A549 (cell line): ENCODE measurements around the gene PPP1R13L. TPM values are rescaled to one million over a fixed set of nuclear protein-coding genes. Genes with fewer than 3 reads are reported as not detected.

Experiments used
- ATAC-seq, 2 experiments: fragments of 200-7000 bp in 1 of 2; fragments of >200 bp in 1 of 2; cut with Nextera tagmentation in 1 of 2; cut with Tn5 transposase in 1 of 2; 3 replicates each; pipeline versions ENCODE4 v1.8.0 to v1.9.1; 2018 to 2020; ENCODE audit warnings: mild to moderate bottlenecking in 1 of 2, moderate library complexity in 1 of 2
- CTCF ChIA-PET: fragments of 300-600 bp; sonication (Branson Sonifier 250); formaldehyde crosslinking; extraction: SDS; loops from one replicate; lab custom pipeline; 2021; ENCODE audit warnings: antibody characterized with exemption, inconsistent platforms; lab: Yijun Ruan, JAX
- POLR2A ChIA-PET: fragments of 350-600 bp; formaldehyde crosslinking; extraction: SDS; loops from one replicate; lab custom pipeline; 2021; ENCODE audit warnings: antibody characterized with exemption, inconsistent platforms; lab: Yijun Ruan, JAX
- DNase-seq, 2 experiments: peaks; one replicate each; pipeline versions ENCODE4 v3.0.0 to v3.0.0-alpha.2; 2011 to 2016; ENCODE audit warnings: low read depth in 1 of 2, low spot score in 1 of 2
- FAIRE-seq: peaks from 2 replicates; lab custom pipeline; 2011; peaks lifted over from hg19 to GRCh38; lab: Jason Lieb, UNC
- H3K27ac ChIP-seq, 2 experiments: fragments of >200 bp; sonication (Bioruptor Twin); formaldehyde crosslinking; 3 replicates each; pipeline ENCODE4 v1.5.1; 2016 to 2017
- H3K4me1 ChIP-seq: fragments of >200 bp; sonication (Bioruptor Twin); formaldehyde crosslinking; 3 replicates; pipeline ENCODE4 v1.6.1; 2016
- H3K4me2 ChIP-seq: fragments of >200 bp; sonication (Bioruptor Twin); formaldehyde crosslinking; 3 replicates; pipeline ENCODE4 v1.6.1; 2016
- H3K4me3 ChIP-seq: fragments of >200 bp; sonication (Bioruptor Twin); formaldehyde crosslinking; 3 replicates; pipeline ENCODE4 v1.5.1; 2016
- H3K9me3 ChIP-seq: fragments of >200 bp; sonication (Bioruptor Twin); formaldehyde crosslinking; 3 replicates; pipeline ENCODE4 v1.6.1; 2016
- BCL3 ChIP-seq: fragments of >200 bp; sonication (Bioruptor Twin); formaldehyde crosslinking; IDR thresholded peaks from 3 replicates; pipeline ENCODE4 v1.6.1; 2016
- CEBPB ChIP-seq, 2 experiments: fragments of >200 bp in 1 of 2; sonication (Bioruptor Twin) in 1 of 2; formaldehyde crosslinking in 1 of 2; IDR thresholded peaks; 2 replicates each; pipeline ENCODE4 v1.6.1; 2012 to 2016
- CHD2 ChIP-seq: fragments of 150-350 bp; IDR thresholded peaks from 2 replicates; pipeline ENCODE4 v1.6.1; 2014; ENCODE audit warnings: low read length; ENCODE audit not compliant: partially characterized antibody
- EHMT2 ChIP-seq: fragments of 200-600 bp; sonication (generic); IDR thresholded peaks from 2 replicates; pipeline ENCODE4 v1.6.1; 2016; ENCODE audit warnings: antibody characterized with exemption, low read depth, mild to moderate bottlenecking, moderate library complexity
- FOSB ChIP-seq: fragments of 250-450 bp; sonication (Bioruptor Pico); IDR thresholded peaks from 2 replicates; pipeline ENCODE4 v1.5.0; 2020; ENCODE audit warnings: mild to moderate bottlenecking, moderate library complexity
- FOSL2 ChIP-seq, 2 experiments: fragments of 450-650 bp in 1 of 2; fragments of >200 bp in 1 of 2; sonication (Bioruptor Twin) in 1 of 2; formaldehyde crosslinking; IDR thresholded peaks; 2 replicates each; pipeline versions ENCODE4 v1.5.0 to v1.6.1; 2016 to 2020; ENCODE audit warnings: mild to moderate bottlenecking in 1 of 2, moderate library complexity in 1 of 2
- GATA3 ChIP-seq: IDR thresholded peaks from 2 replicates; pipeline ENCODE4 v1.6.1; 2012; ENCODE audit warnings: borderline replicate concordance
- HDAC2 ChIP-seq: fragments of 200-600 bp; sonication (generic); IDR thresholded peaks from 2 replicates; pipeline ENCODE4 v1.6.1; 2016
- HEYL ChIP-seq: fragments of 250-450 bp; sonication (Bioruptor Pico); IDR thresholded peaks from 2 replicates; pipeline ENCODE4 v1.8.0; 2021; ENCODE audit warnings: mild to moderate bottlenecking, moderate library complexity
- HOXA7 ChIP-seq: fragments of 250-450 bp; sonication (Bioruptor Pico); IDR thresholded peaks from 2 replicates; pipeline ENCODE4 v1.5.0; 2020; ENCODE audit warnings: mild to moderate bottlenecking, moderate library complexity
- MAFK ChIP-seq: fragments of 450-650 bp; IDR thresholded peaks from 2 replicates; pipeline ENCODE4 v1.6.1; 2014; ENCODE audit not compliant: partially characterized antibody
- MAZ ChIP-seq: fragments of 150-350 bp; IDR thresholded peaks from 2 replicates; pipeline ENCODE4 v1.6.1; 2014; ENCODE audit warnings: antibody characterized with exemption, low read depth, low read length, borderline replicate concordance
- NFE2L2 ChIP-seq: fragments of 150-350 bp; conservative IDR thresholded peaks from 2 replicates; pipeline ENCODE4 v1.6.1; 2014; ENCODE audit warnings: low read length
- NPAS2 ChIP-seq: fragments of 250-450 bp; sonication (Bioruptor Pico); IDR thresholded peaks from 2 replicates; pipeline ENCODE4 v1.8.0; 2022; ENCODE audit warnings: mild to moderate bottlenecking, moderate library complexity, borderline replicate concordance
- NR3C1 ChIP-seq: fragments of >200 bp; sonication (Bioruptor Twin); formaldehyde crosslinking; IDR thresholded peaks from 3 replicates; pipeline ENCODE4 v1.6.1; 2017
- POLR2A ChIP-seq: IDR thresholded peaks from 2 replicates; pipeline ENCODE4 v1.6.1; 2012; ENCODE audit warnings: mild to moderate bottlenecking, low read length
- POLR2AphosphoS2 ChIP-seq: conservative IDR thresholded peaks from 2 replicates; pipeline ENCODE4 v1.6.1; 2012; ENCODE audit warnings: low read length, improper control_type of control experiment, inconsistent platforms
- RAD21 ChIP-seq, 2 experiments: fragments of >200 bp in 1 of 2; sonication (Bioruptor Twin) in 1 of 2; formaldehyde crosslinking in 1 of 2; IDR thresholded peaks in 1 of 2; conservative IDR thresholded peaks in 1 of 2; 2 replicates in 1 of 2; 3 replicates in 1 of 2; pipeline ENCODE4 v1.6.1; 2012 to 2018; ENCODE audit warnings: inconsistent platforms in 1 of 2
- RARB ChIP-seq: fragments of 250-450 bp; sonication (Bioruptor Pico); IDR thresholded peaks from 2 replicates; pipeline ENCODE4 v1.8.0; 2021; ENCODE audit warnings: mild to moderate bottlenecking, moderate library complexity
- RNF2 ChIP-seq: fragments of 200-600 bp; sonication (generic); IDR thresholded peaks from 2 replicates; pipeline ENCODE4 v1.6.1; 2016; ENCODE audit warnings: low read depth, mild to moderate bottlenecking, antibody characterized with exemption, moderate library complexity, borderline replicate concordance
- TFCP2L1 ChIP-seq: fragments of 250-450 bp; sonication (Bioruptor Pico); IDR thresholded peaks from 2 replicates; pipeline ENCODE4 v1.5.0; 2021; ENCODE audit warnings: mild to moderate bottlenecking
- ZC3H11A ChIP-seq: fragments of 450-650 bp; IDR thresholded peaks from 2 replicates; pipeline ENCODE4 v1.6.1; 2014; ENCODE audit warnings: antibody characterized with exemption, mild to moderate bottlenecking
- ZFP36 ChIP-seq: fragments of 450-650 bp; IDR thresholded peaks from 2 replicates; pipeline ENCODE4 v1.6.1; 2014; ENCODE audit warnings: borderline replicate concordance; ENCODE audit not compliant: partially characterized antibody
- ZSCAN20 ChIP-seq: fragments of 250-450 bp; sonication (Bioruptor Pico); IDR thresholded peaks from 2 replicates; pipeline ENCODE4 v1.8.0; 2022; ENCODE audit warnings: mild to moderate bottlenecking, moderate library complexity
- WGBS: methylation state at CpG from one replicate; pipeline ENCODE4 v1.1.6; 2017; ENCODE audit errors: missing lambda C conversion rate; 5-methylcytosine and 5-hydroxymethylcytosine counted together
- polyA plus RNA-seq, 4 experiments: library from polyadenylated mRNA; depleted of rRNA in 3 of 4; stranded (reverse); fragments of >200 nt; fragmentation: RNase III in 1 of 4; extraction: RNeasy Plus Mini Kit Qiagen cat#74134 plus additional on column Dnase treatment in 1 of 4; gene quantifications; 2 replicates in 3 of 4; 3 replicates in 1 of 4; pipeline ENCODE4 v1.2.3, GENCODE V29; 2011 to 2017
- TF ChIP-seq, protein P1 (sequence below): IDR thresholded peaks from 2 replicates; pipeline ENCODE4 v1.6.1; 2012

Gene PPP1R13L
- polyA plus RNA-seq, 2 of the 4 experiments (the other 2 are of a cell fraction): 3.2 to 18.9 TPM

DNA sequence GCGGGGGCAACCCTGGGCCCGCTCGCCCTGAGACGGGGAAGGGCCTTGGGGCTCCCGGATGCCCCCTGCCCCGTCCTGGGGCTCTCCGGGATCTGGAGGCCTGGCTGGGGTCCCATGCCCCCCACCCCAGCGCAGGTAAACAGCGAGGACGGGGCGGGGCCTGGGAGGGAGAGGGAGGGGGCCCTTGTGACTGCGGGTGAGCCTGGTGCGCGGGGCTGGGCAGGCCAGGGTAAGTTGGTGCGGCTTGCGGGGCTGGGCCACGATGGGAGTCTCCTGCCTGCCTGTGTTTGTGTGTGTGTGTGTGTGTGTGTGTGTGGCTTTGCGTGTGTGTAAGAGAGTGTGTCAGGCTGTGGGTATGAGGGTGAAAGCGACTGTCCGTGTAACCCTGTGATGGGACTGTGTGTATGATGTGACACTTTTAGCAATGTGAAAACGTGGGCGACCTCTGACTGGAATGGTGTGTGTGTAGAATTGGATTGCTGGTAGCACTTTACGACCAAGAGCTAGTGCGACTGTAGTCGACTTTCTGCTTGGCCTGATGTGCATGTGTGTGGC, 63.9 kb downstream of the PPP1R13L start:
- ATAC-seq (no peak; a peak in 1 of 6 replicates), FAIRE-seq (no peak), DNase-seq (no peak)
- peak overlapping the region; percentile 96 for H3K4me2 ChIP-seq
- ChIA-PET CTCF (interaction anchor here (1.5 kb wide), 1 partner anchor 28 kb away, joined by 4 read pairs; no protein-coding TSS in a partner anchor), POLR2A (no interaction called here)
- TF ChIP-seq CHD2 (no peak), RARB (CRISPR knock-in tag) (no peak), CEBPB (IDR thresholded peaks at IDR 0.05) (no peak), MAZ (no peak), BCL3 (no peak), TFCP2L1 (CRISPR knock-in tag) (no peak), HDAC2 (no peak), ZFP36 (no peak), POLR2AphosphoS2 (no peak), FOSL2 (IDR thresholded peaks at IDR 0.05) (no peak), FOSL2 (CRISPR knock-in tag; IDR thresholded peaks at IDR 0.05) (no peak), FOSB (CRISPR knock-in tag) (no peak), EHMT2 (no peak), ZSCAN20 (CRISPR knock-in tag) (no peak)
- peak overlapping the region; percentile 59 for H3K4me3 ChIP-seq
- H3K27ac ChIP-seq: peak overlapping the region; percentile 52 to 81; a peak in 4 of 6 replicates
- WGBS: 77% methylated on average over 8 of the region's 25 CpGs
- H3K9me3 ChIP-seq: no peaks in the 10 kb centered on the region
- peaks cover 3% of the 10 kb centered on the region; the same call in 2 of the 3 replicates for H3K4me1 ChIP-seq

GRCh38 chr19:45340232-45340898, 64.5 kb downstream of the PPP1R13L start, which contains the start of gene KLC3:
KLC3 (plus strand) TSS chr19:45340750; CDS start chr19:45345542, 4,792 bp downstream.
- peak; percentile 21 to 26; a peak in 3 of 6 replicates for ATAC-seq
- peak in 1 of 2 experiments; percentile 26 for DNase-seq
- peaks cover 3% of the 10 kb centered on the region; the same call in 2 of the 3 replicates for H3K4me1 ChIP-seq
- H3K4me3 ChIP-seq: peak within 1 kb of the TSS; percentile 59
- POLR2A ChIA-PET: no interaction called here
- H3K4me2 ChIP-seq: peak within 1 kb of the TSS; percentile 96
- CTCF ChIA-PET: interaction anchor here (1.9 to 2.8 kb wide), 2 partner anchors 10 to 86 kb away, joined by 10 to 25 read pairs; no protein-coding TSS in a partner anchor
- WGBS: 69% methylated on average over 8 of the region's 50 CpGs
- no peak for FAIRE-seq
- H3K27ac ChIP-seq: peak within 1 kb of the TSS; percentile 52 to 81; a peak in 4 of 6 replicates
- TF ChIP-seq HOXA7 (CRISPR knock-in tag) (no peak), ZFP36 (peak; percentile 84)
- H3K9me3 ChIP-seq: no peaks in the 10 kb centered on the region

DNA sequence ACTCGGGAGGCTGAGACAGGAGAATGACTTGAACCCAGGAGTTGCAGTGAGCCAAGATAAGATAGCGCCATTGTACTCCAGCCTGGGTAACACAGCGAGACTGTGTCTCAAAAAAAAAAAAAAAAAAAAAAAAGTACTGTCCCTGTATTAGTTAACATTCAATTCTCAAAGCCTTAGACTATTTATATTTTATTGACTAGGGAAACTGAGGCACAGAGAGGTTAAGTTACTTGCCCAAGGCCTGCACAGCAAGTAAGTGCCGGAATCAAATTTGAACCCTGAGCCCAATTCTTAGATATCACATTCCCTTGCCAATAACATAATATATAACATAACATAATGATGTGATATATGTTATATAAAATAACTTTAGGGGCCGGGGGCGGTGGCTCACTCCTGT, 65.2 kb downstream of the PPP1R13L start:
- ATAC-seq: no peak
- WGBS: 85% methylated on average over 6 of the region's 6 CpGs
- POLR2A ChIA-PET: no interaction called here
- CTCF ChIA-PET: interaction anchor here (0.6 to 2.9 kb wide), 12 partner anchors 11 to 183 kb away, joined by 3 to 29 read pairs (median 6); partner anchors contain the start of gene NKPD1
- no peak overlapping the region for H3K27ac ChIP-seq
- H3K4me1 ChIP-seq: peaks cover 3% of the 10 kb centered on the region; the same call in 2 of the 3 replicates
- TF ChIP-seq, protein P1, sequence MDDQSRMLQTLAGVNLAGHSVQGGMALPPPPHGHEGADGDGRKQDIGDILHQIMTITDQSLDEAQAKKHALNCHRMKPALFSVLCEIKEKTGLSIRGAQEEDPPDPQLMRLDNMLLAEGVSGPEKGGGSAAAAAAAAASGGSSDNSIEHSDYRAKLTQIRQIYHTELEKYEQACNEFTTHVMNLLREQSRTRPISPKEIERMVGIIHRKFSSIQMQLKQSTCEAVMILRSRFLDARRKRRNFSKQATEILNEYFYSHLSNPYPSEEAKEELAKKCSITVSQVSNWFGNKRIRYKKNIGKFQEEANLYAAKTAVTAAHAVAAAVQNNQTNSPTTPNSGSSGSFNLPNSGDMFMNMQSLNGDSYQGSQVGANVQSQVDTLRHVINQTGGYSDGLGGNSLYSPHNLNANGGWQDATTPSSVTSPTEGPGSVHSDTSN: no peak
- TF ChIP-seq NPAS2 (CRISPR knock-in tag) (no peak), GATA3 (no peak), RAD21 (conservative IDR thresholded peaks at IDR 0.05 in 1 of 2, IDR thresholded peaks at IDR 0.05 in 1 of 2) (no peak), POLR2A (no peak), NFE2L2 (no peak), RNF2 (no peak), ZSCAN20 (CRISPR knock-in tag) (no peak), EHMT2 (no peak), NR3C1 (no peak), HEYL (CRISPR knock-in tag) (no peak), BCL3 (no peak), MAFK (no peak), ZC3H11A (no peak)
- TF ChIP-seq, all 56 proteins: peak for 0
- no peak overlapping the region for H3K4me2 ChIP-seq
- H3K9me3 ChIP-seq: no peaks in the 10 kb centered on the region
- DNase-seq: no peak
- FAIRE-seq: no peak
- H3K4me3 ChIP-seq: no peak overlapping the region
